Measurements from ENCODE around the gene SESN1. TPM values are rescaled to one million over a fixed set of nuclear protein-coding genes. Genes with fewer than 3 reads are reported as not detected.
A peak's percentile ranks its signal among the peaks of the same experiment; 100 is the strongest.

Gene SESN1
- total RNA-seq, 6 donors from 2014 or later, result 26.4 to 71.2 (median 31.3) TPM

DNA sequence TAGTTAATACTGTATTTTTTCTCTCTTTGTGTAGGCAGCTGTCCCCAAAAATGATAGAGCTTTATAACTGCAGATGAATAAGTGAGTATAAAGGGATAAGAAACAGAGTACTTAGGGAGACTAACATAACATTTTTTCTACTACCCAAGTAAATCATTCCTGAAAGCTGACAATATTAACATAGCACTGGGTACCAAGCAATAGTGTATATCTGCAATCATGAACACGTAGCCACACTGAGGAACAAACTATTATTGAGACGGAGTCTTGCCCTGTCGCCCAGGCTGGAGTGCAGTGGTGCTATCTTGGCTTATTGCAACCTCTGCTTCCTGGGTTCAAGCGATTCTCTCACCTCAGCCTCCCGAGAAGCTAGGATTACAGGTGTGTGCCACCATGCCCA is 105.9 kb downstream of the SESN1 start:
- no peak for ATAC-seq (ENCODE audit: low FRiP score in 2 of 2)
- WGBS, 2 donors, result 83% methylated on average over 4 to 5 of the region's 5 CpGs
- TF ChIP-seq POLR2A (IDR thresholded peaks at IDR 0.05), result no peak
- TF ChIP-seq, protein P1, sequence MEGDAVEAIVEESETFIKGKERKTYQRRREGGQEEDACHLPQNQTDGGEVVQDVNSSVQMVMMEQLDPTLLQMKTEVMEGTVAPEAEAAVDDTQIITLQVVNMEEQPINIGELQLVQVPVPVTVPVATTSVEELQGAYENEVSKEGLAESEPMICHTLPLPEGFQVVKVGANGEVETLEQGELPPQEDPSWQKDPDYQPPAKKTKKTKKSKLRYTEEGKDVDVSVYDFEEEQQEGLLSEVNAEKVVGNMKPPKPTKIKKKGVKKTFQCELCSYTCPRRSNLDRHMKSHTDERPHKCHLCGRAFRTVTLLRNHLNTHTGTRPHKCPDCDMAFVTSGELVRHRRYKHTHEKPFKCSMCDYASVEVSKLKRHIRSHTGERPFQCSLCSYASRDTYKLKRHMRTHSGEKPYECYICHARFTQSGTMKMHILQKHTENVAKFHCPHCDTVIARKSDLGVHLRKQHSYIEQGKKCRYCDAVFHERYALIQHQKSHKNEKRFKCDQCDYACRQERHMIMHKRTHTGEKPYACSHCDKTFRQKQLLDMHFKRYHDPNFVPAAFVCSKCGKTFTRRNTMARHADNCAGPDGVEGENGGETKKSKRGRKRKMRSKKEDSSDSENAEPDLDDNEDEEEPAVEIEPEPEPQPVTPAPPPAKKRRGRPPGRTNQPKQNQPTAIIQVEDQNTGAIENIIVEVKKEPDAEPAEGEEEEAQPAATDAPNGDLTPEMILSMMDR (IDR thresholded peaks at IDR 0.05), result no peak
- no peak for TF ChIP-seq EP300 (IDR thresholded peaks at IDR 0.05)
- TF ChIP-seq POLR2AphosphoS5 (IDR thresholded peaks at IDR 0.05), result no peak
- no peak overlapping the region for H3K4me3 ChIP-seq
- DNase-seq, result no peak
- peak overlapping the region; percentile 12 to 48 (median 34) for H3K27ac ChIP-seq
- H3K36me3 ChIP-seq, result peaks cover 28 to 77% (median 44%) of the 10 kb centered on the region in 4 donors
- no peaks in the 10 kb centered on the region for H3K9me3 ChIP-seq
- H3K27me3 ChIP-seq, result no peaks in the 10 kb centered on the region
- peaks cover 0 to 9% (median 0%) of the 10 kb centered on the region in 4 donors for H3K4me1 ChIP-seq

DNA sequence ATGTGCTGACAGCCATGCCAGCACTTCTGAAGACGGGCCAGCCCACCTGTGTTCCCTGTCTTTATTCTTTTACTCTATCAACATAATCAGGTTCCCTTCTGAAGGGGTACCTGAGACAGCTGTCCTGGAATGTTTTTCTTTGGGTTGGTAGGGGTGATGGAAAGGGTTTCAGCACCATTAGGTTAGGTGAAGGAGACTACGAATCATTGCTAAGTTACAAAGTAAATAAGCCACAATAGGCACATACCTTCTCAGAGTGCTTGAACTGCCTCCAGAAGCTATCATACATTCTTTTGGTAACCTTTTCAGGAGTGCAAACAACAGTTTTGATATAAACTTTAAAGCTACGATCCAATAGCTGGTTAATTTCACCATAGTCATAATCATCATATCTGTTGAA is 106.3 kb downstream of the SESN1 start:
- Histone ChIP-seq H3K9me3 (no peaks in the 10 kb centered on the region), H3K36me3 (peaks cover 28 to 72% (median 40%) of the 10 kb centered on the region in 4 donors), H3K27ac (peak overlapping the region in 3 of 4 donors; percentile 21 to 42 (median 37)), H3K4me1 (peaks cover 0 to 9% (median 0%) of the 10 kb centered on the region in 4 donors), H3K27me3 (no peaks in the 10 kb centered on the region), H3K4me3 (no peak overlapping the region)
- WGBS, 2 donors, result 66 to 71% methylated on average over 3 of the region's 3 CpGs
- TF ChIP-seq, protein P1 (IDR thresholded peaks at IDR 0.05), result no peak
- TF ChIP-seq POLR2A (IDR thresholded peaks at IDR 0.05), result no peak
- no peak for TF ChIP-seq EP300 (IDR thresholded peaks at IDR 0.05)
- TF ChIP-seq POLR2AphosphoS5 (IDR thresholded peaks at IDR 0.05), result no peak
- no peak for DNase-seq
- peak; percentile 53 to 94 for ATAC-seq (ENCODE audit: low FRiP score in 2 of 2)

DNA sequence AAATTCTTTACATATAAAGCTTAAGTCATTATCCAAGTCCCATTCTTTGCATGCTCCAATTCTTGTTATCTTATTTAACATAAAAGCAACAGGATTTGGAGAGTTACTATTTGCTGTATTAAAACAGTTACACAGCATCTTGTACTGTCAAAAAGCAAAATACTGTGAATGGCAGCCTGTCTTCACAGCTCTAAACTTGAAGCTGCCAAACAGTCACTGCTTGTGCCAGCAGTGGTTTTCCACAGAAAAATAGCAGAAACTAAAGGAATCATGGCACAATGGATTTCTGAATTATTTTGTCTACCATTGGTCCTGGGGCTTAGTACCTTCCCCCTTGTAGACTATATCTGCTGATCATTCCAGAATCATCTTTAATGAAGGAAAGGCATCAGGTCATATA is 107.5 kb downstream of the SESN1 start:
- Histone ChIP-seq H3K4me1 (peaks cover 0 to 9% (median 0%) of the 10 kb centered on the region in 4 donors), H3K9me3 (no peaks in the 10 kb centered on the region), H3K4me3 (no peak overlapping the region), H3K36me3 (peaks cover 17 to 61% (median 32%) of the 10 kb centered on the region in 4 donors), H3K27me3 (no peaks in the 10 kb centered on the region), H3K27ac (peak overlapping the region in 1 of 4 donors; percentile 26)
- no peak for TF ChIP-seq EP300 (IDR thresholded peaks at IDR 0.05)
- TF ChIP-seq, protein P1 (IDR thresholded peaks at IDR 0.05), result no peak
- DNase-seq (no peak), ATAC-seq (ENCODE audit: low FRiP score in 2 of 2) (no peak)

DNA sequence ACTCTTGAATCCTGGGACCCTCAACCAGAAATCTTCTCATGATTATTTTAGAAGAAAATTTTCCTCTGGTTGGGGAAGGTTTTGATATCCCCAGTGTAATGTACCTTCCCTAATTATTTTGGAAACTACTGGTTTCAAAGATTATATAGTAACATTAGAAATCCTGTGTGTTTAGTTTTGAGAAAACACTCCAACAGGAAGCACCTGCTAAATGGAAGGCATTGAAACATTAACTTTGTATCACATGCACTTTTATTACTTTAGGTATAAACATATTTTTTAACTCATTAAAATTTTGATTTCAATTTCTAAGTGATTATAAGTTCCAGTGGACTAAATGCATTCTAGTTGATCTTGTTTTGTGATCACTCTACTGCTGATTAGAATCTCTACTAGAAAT is 109.3 kb downstream of the SESN1 start:
- H3K4me3 ChIP-seq, result no peak overlapping the region
- TF ChIP-seq POLR2AphosphoS5 (IDR thresholded peaks at IDR 0.05) (no peak), EP300 (IDR thresholded peaks at IDR 0.05) (no peak), POLR2A (IDR thresholded peaks at IDR 0.05) (no peak)
- TF ChIP-seq, protein P1 (IDR thresholded peaks at IDR 0.05), result no peak
- no peak for DNase-seq
- peak overlapping the region in 1 of 4 donors; percentile 23 for H3K27ac ChIP-seq
- H3K36me3 ChIP-seq, result peaks cover 8 to 42% (median 16%) of the 10 kb centered on the region in 4 donors
- peaks cover 0 to 9% (median 0%) of the 10 kb centered on the region in 4 donors for H3K4me1 ChIP-seq
- H3K9me3 ChIP-seq, result no peaks in the 10 kb centered on the region
- no peaks in the 10 kb centered on the region for H3K27me3 ChIP-seq
- ATAC-seq (ENCODE audit: low FRiP score in 2 of 2), result no peak

DNA sequence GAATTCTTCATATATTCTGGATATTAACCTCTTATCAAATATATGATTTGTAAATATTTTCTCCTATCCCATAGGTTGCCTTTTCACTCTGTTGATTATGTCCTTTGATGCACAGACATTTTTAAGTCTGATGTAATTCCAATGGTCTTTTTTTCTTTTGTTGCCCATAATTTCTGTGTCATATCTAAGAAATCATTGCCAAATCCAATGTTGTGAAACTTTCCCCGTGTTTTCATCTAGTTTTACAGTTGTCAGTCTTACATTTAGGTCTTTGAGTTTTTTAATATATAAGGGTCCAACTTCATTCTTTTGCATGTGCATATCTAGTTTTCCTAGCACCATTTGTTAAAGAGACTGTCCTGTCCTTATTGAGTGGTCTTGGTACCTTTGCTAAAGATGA is 111.5 kb downstream of the SESN1 start:
- Histone ChIP-seq H3K4me3 (no peak overlapping the region), H3K27ac (no peak overlapping the region), H3K27me3 (no peaks in the 10 kb centered on the region), H3K4me1 (peaks cover 0 to 3% (median 0%) of the 10 kb centered on the region in 4 donors), H3K9me3 (no peaks in the 10 kb centered on the region), H3K36me3 (peaks cover 0 to 23% (median 3%) of the 10 kb centered on the region in 4 donors)
- DNase-seq, result no peak
- WGBS, 2 donors, result 58 to 74% methylated on average over 1 of the region's 1 CpG
- ATAC-seq (ENCODE audit: low FRiP score in 2 of 2), result no peak
- no peak for TF ChIP-seq EP300 (IDR thresholded peaks at IDR 0.05)
- TF ChIP-seq POLR2A (IDR thresholded peaks at IDR 0.05), result no peak

All from upper lobe of left lung (tissue), 6 donors.